Mucosa of gallbladder (tissue), 1 donor: ENCODE results near the gene GAB2. TPM values are rescaled to one million over a fixed set of nuclear protein-coding genes. Genes with fewer than 3 reads are reported as not detected.
"Not testable (repeated sequence)": the region's sequence is repeated elsewhere in the genome, so short reads cannot be mapped to it uniquely, and the experiment has no call there.

ENCODE experiments used
- DNase-seq: peaks from one replicate; pipeline ENCODE4 v3.0.0-alpha.2; 2020; ENCODE audit warnings: low spot score
- total RNA-seq: library from RNA; stranded (reverse); gene quantifications from one replicate; pipeline ENCODE4 v1.2.1, GENCODE V29; 2021
- donor health status: DM: no; HTN: no; CAD: no.

The GAB2 gene
- total RNA-seq, 1 donor from 2014 or later: 25.9 TPM

DNA sequence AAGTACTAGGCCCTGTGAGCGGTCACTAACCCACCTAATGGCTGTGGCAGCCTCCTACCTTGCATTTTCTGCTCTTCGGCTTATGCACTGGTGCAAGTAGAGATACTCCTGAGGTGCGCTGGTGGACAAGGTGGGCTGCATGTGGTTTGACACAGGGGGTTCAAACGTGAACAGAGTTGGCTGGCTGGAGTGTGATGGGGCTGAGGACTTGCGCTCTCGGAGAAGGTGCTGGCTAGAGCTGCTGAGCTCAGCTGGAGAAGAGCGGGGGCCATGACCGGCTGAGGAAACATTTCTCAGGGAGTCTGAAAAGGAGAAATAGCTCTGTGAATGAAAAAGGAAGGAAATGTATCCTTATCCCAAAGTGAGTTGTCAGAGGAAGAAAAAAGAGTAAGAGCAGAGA, 167.5 kb downstream of the GAB2 start:
- DNase-seq: no peak

GRCh38 chr11:78248903-78249302, 168.7 kb downstream of the GAB2 start:
- DNase-seq: no peak

GRCh38 chr11:78248191-78248590, 169.4 kb downstream of the GAB2 start:
- DNase-seq: no peak

- no peak for DNase-seq
These were observed 172.9 kb downstream of the GAB2 start for GRCh38 chr11:78244546-78245255.

GRCh38 chr11:78244080-78244479, 173.5 kb downstream of the GAB2 start:
- no peak for DNase-seq

DNA sequence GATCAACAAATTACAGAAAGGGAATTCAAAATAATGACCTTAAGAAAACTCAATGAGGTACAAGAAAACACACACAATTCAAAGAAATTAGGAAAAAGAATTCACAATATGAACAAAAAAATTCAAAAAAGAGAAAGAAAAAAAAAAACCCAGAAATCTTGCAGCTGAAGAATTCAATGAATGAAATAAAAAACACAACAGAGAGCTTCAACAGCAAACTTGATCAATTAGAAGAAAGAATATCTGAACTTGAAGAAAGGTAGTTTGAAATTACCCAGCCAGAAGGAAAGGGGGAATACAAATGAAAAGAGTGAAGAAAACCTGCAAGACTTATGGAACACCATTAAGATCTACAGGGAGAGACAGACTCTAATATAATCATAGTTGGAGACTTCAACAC, 176.1 kb downstream of the GAB2 start:
- no peak for DNase-seq

DNA sequence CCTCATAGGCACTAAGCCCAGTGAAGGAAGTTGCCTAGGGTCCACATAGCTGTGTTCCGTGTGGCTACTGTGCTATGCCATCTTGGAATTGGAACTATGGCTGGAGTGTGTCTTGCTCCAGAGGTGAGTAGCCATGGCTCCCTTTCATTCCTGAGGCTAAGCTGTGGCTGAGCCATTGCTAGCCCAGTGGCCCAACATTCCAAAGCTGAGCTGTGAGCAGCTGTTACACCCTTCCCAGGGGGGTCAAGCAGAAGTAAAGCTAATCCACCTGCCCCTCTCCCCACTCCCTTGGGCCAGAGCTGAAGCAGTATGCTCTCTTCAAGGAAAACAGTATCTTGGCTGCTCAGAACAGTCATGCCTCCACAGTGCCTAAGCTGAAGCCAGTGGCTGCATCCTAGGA, 177.8 kb downstream of the GAB2 start:
- no peak for DNase-seq

- DNase-seq: no peak
These were observed 180.2 kb downstream of the GAB2 start for GRCh38 chr11:78237293-78238046.

DNA sequence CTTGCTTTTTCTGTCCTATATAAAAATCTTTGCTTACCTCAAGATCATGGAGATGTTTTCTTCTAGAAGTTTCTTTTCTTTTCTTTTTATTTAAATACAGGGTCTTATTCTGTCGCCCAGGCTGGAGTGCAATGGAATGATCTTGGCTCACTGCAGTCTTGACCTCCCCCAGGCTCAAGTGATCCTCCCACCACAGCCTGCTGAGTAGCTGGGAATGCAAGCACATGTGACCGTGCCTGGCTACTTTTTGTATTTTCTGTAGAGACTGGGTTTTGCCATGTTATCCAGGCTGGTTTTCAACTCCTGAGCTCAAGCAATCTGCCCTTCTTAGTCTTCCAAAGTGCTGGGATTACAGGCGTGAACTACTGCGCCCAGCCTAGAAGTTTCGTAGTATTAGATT, 183.6 kb downstream of the GAB2 start:
- DNase-seq: no peak

GRCh38 chr11:78233046-78233445, 184.6 kb downstream of the GAB2 start:
- DNase-seq: not testable (repeated sequence)

- no peak for DNase-seq
These were observed 185.6 kb downstream of the GAB2 start for GRCh38 chr11:78231962-78232501.

- DNase-seq: no peak
These were observed 187.3 kb downstream of the GAB2 start for GRCh38 chr11:78230161-78230877.

DNA sequence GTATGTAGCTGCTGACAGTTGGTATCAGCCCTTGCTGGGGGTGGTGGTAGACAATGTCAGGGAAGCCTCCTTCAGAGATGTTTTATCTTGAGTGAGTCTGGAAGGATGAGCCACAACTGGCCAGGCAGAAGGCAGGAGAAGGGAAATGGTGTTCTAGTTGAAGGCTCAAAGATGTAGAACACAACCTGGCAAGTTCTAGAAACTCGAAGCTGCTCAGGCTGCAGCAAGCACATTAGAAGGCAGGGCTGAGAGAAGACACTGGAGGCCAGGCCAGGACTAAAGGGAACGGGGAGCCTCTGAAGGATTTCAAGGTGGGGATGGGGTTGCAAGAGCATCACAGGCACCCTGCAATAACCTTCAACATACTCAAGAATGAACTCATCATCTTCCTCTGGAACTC, 188.5 kb downstream of the GAB2 start:
- DNase-seq: no peak

- peak; percentile 39 for DNase-seq
These were observed 189.2 kb downstream of the GAB2 start for GRCh38 chr11:78228467-78228866.

DNA sequence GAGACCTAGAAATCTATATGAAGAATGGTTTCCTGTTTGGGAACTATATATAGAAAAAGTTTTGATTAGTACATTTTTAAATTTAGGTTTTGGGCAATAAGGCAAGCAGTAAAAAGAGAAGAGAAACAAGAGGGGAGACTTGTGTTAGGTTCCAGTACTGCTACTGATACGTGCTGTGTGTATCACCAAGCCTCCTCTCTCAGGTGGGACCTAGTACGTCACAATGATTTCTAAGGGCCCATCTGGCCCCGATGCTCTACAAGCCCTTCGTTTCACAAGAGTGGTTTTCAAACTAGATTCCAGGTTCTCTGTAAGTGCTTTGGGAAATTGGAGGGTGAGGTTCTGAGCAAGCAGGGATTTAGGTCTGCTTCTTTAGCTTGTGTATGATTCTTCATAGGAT, 189.7 kb downstream of the GAB2 start:
- no peak for DNase-seq

DNA sequence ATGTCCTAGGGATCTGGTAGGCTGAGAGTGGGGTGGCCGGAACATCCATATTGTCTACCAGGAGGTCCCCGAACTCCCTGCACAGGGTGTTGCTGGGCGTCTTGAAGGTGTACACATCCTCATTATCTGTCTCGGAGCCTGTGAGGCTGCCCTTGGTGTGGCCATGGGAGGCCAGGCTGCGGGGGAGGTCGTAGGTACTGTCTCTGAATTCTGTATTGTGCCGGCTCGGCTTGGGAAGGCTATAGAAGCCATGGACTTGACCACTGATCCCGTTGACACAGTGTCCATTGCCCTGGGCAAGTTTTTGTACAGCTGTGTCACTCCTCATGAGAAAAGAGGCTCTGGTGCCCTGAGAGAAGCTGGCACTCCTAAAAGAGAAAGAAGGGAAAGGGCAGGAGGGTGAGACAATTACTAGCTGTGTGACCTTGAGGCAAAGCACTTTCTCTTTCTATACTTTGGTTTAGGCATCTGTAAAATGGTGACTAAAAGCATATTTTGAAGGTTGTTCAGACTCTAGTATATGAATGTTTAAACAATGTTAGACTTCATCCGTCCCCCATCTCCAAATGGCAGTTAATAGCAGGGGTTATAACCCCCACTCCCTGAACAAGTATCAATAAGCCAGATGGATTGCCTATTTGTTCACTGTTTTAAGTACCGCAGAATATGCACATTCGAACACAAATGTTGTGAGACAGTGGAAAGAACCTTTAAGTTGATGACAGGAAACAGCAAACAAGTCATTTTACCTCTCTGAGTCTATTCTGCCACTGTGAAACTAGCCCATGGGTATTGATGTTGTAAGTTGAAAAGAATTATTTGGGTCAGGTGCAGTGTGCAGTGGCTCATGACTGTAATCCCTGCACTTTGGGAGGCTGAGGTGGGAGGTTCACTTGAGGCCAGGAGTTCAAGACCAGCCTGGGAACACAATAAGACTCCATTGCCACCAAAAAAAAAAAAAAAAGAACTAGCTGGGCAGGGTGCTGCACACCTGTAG, 190.6 kb downstream of the GAB2 start:
- DNase-seq: no peak

GRCh38 chr11:78224906-78225420, 192.7 kb downstream of the GAB2 start:
- no peak for DNase-seq

DNA sequence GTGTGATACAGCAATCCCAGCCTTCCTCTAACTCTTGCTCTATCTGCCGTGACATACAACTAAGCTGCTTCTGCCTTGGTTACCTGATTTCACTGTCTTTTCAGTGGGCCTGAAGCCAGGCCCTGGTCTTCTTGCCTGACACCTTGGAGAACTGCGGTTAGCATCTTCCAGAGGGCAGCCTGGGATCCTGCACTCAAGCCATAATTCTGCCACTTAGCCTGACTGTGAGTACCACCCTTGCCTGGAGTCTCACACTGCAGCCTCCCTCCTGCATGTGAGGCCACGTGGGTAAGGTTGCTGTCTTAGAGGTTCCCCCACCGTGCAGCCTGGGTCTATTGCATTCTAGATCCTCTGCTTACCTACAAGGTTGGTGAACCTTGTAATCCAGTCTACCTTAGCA, 193.1 kb downstream of the GAB2 start:
- DNase-seq: no peak

GRCh38 chr11:78223320-78223954, 194.2 kb downstream of the GAB2 start:
- no peak for DNase-seq

- DNase-seq: not testable (repeated sequence)
These were observed 194.9 kb downstream of the GAB2 start for GRCh38 chr11:78222726-78223125.
